Effector CD4-positive, alpha-beta T cell (primary cell): ENCODE results near the gene ELAVL3.
"Not testable (repeated sequence)": the region's sequence is repeated elsewhere in the genome, so short reads cannot be mapped to it uniquely, and the experiment has no call there.

ENCODE experiments used
- DNase-seq: peaks from one replicate; pipeline ENCODE4 v3.0.0-alpha.2; 2020

Gene ELAVL3

DNA sequence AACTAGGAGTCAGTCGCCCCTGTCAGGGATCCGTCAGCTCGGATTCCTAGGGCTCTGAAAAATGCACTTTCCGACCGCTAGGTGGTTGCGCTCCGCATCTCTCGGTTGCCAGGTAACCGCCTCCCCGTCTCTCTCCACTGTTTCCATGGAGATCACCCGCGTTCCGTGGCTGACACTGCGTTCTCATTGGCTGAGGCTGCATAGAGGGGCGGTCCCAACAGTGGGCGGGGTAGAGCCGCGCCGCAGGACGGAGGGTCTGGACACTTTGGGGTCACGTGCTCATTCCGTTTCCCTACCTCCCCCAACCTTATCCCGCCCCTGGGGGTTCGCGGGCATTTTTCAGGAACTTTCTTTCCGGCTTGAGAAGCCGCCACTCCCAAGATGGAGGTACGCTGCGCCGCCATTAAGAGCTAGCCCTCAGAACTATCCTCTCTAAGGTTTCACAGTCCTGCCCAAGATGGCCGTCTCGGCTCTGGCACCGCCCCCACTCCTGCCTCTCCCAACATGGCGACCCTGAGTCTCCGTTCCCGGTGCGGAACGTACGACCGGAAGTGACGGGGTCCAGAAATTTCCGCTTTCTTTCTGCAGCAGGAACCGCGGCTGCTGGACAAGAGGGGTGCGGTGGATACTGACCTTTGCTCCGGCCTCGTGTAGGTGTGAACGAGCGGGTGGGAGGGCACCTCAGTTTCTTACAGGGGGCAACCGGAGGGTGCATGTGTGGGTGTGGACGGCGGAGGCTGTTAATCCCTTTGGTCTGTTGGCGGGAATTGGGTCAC is 45.6 kb downstream of the ELAVL3 start, which contains the start of the genes ODAD3 and PRKCSH:
Gene ODAD3, minus strand, starts transcription at position 65 of the 776 bp plus-strand sequence. CDS start 105 bp downstream, outside the sequence.
Gene PRKCSH, plus strand, starts transcription at position 579 of the 776 bp plus-strand sequence. CDS start 483 bp downstream, outside the sequence.
- DNase-seq: peak; percentile 95

GRCh38 chr19:11434703-11435056 is 46.2 kb downstream of the ELAVL3 start:
- no peak for DNase-seq

DNA sequence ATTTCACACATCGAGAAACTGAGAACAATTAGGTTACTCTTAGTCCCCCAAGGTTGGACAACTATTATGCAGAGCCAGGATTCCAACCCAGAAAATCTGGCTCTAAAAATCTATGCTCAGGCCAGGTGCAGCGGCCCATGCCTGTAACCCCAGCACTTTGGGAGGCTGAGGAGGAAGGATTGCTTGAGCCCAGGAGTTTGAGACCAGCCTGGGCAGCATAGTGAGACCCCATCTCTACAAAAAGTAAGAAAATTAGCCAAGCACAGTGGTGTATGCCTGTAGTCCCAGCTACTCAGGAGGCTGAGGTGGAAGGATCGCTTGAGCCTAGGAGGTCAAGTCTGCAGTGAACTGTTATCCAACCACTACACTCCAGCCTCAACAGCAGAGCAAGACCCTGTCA is 47.3 kb downstream of the ELAVL3 start:
- DNase-seq: not testable (repeated sequence)

DNA sequence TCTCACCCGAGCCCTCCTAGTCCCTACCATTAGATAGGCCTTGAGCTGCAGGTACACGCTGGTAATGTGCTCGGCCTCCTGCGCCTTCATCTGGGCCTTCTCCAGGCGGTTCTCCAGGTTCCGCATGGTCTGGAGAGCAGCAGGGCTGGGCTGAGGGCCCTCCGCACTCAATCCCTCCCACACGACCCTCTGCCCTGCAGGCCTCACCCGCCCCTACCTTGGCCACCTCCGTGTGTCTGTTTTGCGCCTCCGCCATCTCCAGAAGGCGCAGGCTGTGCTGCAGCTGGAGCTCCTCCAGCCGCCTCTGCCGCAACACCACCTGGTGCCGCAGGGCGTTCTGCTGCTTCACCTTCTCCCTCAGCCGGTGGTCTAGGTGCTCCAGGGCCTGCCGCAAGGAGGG is 54.2 kb downstream of the ELAVL3 start:
- no peak for DNase-seq

- DNase-seq: no peak
Observed at GRCh38 chr19:11425719-11426457, 55.0 kb downstream of the ELAVL3 start.

- DNase-seq: no peak
Observed at GRCh38 chr19:11423791-11424181, 57.1 kb downstream of the ELAVL3 start.

- DNase-seq: no peak
Observed at GRCh38 chr19:11423164-11423790, 57.6 kb downstream of the ELAVL3 start.

DNA sequence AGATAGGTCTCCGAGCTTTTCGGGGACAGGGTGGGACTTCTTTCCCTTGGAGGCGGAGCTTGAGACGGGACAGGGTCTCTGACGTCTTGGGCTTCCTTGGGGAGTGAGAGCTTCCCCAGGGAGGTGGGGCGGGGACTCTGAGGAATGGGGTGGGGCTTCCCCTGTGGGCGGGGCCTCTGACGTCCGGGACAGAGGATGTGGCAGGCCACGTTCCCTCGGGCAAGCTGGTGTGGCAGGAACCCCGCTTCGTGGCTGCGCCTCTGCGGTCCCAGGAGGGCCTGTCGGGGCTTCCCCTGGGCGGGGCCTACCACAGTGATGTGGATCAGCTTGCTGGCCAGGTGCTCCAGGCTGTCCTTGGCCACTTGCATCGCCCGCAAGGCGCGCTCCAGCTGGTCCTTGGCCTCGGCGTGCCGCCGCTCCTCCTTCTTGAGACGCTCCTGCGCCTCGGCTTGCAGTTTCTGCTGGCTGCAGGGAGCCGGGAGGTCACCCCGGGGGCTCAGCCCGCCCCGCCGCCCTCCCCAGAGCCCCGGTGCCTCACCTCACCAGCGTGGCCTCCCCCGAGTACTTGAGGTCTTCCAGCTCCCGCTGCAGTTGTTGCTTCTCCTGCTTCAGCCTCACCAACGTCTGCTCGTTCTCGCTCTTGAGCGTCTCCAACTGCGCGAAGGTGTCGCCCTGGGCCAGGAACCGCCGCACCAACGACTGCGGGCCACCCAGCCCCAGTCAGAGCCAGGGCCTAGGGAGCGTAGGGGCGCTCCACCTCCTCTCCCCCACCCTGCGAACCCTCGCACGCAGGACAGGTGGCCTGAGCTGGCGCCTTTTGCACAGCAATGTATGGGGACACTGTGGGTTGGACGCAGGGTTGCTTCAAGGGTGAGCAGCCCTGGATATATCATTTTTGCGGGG is 58.4 kb downstream of the ELAVL3 start:
- DNase-seq: peak; percentile 32

- no peak for DNase-seq
Observed at GRCh38 chr19:11421371-11422098, 59.3 kb downstream of the ELAVL3 start.

- no peak for DNase-seq
Observed at GRCh38 chr19:11420429-11421370, 60.1 kb downstream of the ELAVL3 start.

DNA sequence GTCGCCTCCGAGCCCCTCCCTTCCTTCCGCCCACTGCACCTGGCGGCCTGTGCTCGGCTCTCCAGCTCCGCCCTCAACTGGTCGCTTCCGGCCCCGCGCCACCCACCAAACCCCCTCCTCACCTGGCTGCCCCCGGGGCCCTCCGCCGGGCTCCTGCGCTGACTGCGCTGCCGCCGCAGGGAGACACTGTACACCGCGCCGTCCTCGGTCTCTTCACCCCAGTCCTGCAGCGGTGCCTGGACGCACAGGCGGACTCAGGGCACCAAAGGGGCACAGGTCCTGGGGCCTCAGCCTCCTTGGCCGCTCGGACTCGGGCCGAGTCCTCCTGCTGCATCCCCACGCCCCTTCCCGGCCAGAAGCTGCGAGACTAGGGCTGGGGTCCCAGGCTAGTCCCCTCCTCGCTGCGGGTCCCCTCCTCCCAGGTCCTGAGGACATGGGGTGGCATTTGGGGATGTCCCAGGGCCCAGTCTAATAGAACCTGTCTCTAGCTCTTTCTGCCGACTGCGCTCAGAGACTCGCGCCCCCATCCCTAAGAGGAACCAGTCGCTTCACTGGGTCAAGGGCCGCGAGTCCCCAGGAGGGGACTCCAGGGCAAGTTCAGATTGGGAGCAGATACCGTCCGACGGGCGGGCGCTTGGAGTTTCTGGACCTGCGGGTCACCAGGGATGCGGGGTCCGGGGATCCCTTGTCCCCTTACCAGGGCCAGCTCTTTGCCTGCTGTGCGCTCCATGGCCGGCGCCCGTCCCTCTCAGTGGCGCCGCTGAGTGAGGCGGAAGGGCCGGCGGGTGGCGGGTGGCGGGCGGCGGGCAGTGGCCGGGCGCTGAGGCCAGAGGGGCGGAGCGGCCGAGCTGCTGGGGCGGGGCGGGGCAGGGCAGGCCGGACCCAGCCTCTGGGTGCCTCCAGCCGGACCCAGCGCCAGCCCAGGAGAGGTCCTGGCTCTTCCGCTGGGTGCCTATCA is 62.0 kb downstream of the ELAVL3 start, which contains the start of gene RGL3:
Gene RGL3, minus strand, starts transcription at position 766 of the 958 bp plus-strand sequence. Its CDS starts 36 bp downstream, at position 730.
- no peak for DNase-seq

- DNase-seq: no peak
Observed at GRCh38 chr19:11418094-11418548, 62.7 kb downstream of the ELAVL3 start.

DNA sequence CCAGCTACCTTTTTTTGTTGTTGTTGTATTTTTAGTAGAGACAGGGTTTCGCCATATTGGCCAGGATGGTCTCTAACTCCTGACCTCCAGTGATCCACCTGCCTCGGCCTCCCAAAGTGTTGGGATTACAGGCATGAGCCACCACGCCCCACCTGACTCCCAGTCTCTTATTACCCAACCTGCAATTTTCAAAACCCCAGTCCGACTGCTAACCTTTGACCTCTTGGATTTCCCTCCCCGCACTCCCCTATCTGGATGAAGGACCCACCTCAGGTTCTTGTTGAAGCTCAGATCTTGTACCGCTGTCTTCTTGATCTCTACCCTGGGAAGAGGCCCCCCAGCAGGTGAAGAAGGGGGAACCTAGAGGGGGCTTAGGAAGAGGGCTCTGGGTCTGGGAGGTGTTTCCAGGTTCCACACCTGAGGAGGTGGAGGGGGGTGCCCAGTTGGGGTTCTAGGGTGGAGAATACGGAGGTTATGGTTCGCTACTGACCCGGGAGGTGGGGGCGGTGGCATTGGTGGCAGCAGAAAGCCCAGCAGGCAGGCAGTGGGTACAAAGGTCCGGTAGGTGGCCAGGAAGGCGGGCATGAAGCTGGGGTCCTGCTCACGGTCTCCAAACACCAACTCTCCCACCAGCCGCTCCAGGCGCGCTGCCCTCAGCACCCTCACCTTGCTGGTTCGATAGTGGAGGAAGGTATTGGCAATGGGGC is 64.3 kb downstream of the ELAVL3 start:
- no peak for DNase-seq

- DNase-seq: no peak
Observed at GRCh38 chr19:11414544-11414943, 66.3 kb downstream of the ELAVL3 start.

GRCh38 chr19:11410682-11411081 is 70.2 kb downstream of the ELAVL3 start:
- no peak for DNase-seq

- no peak for DNase-seq
Observed at GRCh38 chr19:11408591-11408990, 72.3 kb downstream of the ELAVL3 start.

GRCh38 chr19:11406703-11407236 is 74.1 kb downstream of the ELAVL3 start:
- not testable (repeated sequence) for DNase-seq
